HepG2 (cell line): ENCODE data around the gene KIF22. TPM values are rescaled to one million over a fixed set of nuclear protein-coding genes. Genes with fewer than 3 reads are reported as not detected.

ENCODE experiments used
- JUNB ChIP-seq: sonication (generic); formaldehyde crosslinking; IDR thresholded peaks from 2 replicates; pipeline ENCODE4 v1.8.0; 2022; ENCODE audit warnings: missing genetic modification reagents, mild to moderate bottlenecking, borderline replicate concordance
- MYNN ChIP-seq: sonication (generic); formaldehyde crosslinking; IDR thresholded peaks from 2 replicates; pipeline ENCODE4 v1.4.0; 2020; ENCODE audit warnings: mild to moderate bottlenecking, low read depth, missing genetic modification reagents
- RFXAP ChIP-seq: sonication (generic); formaldehyde crosslinking; IDR thresholded peaks from 2 replicates; pipeline ENCODE4 v1.4.0; 2020; ENCODE audit warnings: missing genetic modification reagents, borderline replicate concordance
- SIX4 ChIP-seq: sonication (generic); formaldehyde crosslinking; IDR thresholded peaks from 2 replicates; pipeline ENCODE4 v1.4.0; 2020; ENCODE audit warnings: missing genetic modification reagents
- SP5 ChIP-seq: IDR thresholded peaks from 2 replicates; pipeline ENCODE4 v1.6.1; 2016; ENCODE audit warnings: low read depth, borderline replicate concordance
- ZNF207 ChIP-seq: fragments of 450-650 bp; IDR thresholded peaks from 2 replicates; pipeline ENCODE4 v1.6.1; 2016; ENCODE audit warnings: antibody characterized with exemption, borderline replicate concordance
- ZNF383 ChIP-seq: sonication (generic); formaldehyde crosslinking; IDR thresholded peaks from 2 replicates; pipeline ENCODE4 v1.4.0; 2020; ENCODE audit warnings: missing genetic modification reagents, mild to moderate bottlenecking, borderline replicate concordance
- polyA plus RNA-seq, 8 experiments: library from polyadenylated mRNA; depleted of rRNA in 3 of 8; stranded (reverse) in 7 of 8; unstranded in 1 of 8; fragments of >200 nt; fragmentation: Illumina TruSeq in 4 of 8; extraction: Trizol in 4 of 8; gene quantifications; 2 replicates each; pipeline versions ENCODE4 v1.2.1 to v1.2.3, GENCODE V29; 2011 to 2016; ENCODE audit warnings: low read depth in 4 of 8, missing spikeins in 1 of 8, mixed read lengths in 1 of 8; ENCODE audit not compliant: insufficient read depth in 1 of 8
- total RNA-seq, 5 experiments: library from RNA; depleted of rRNA; stranded (reverse); fragments of >200 nt; fragmentation: Illumina TruSeq; extraction: Trizol; gene quantifications; 2 replicates each; pipeline ENCODE4 v1.2.3, GENCODE V29; 2016; ENCODE audit warnings: low read depth in 1 of 5
- TF ChIP-seq, protein P1 (sequence below), 2 experiments: fragments of 450-650 bp in 1 of 2; sonication (generic) in 1 of 2; formaldehyde crosslinking in 1 of 2; IDR thresholded peaks; 2 replicates each; pipeline versions ENCODE4 v1.6.1 to v1.8.0; 2016 to 2022; ENCODE audit warnings: antibody characterized with exemption in 1 of 2, mild to moderate bottlenecking in 1 of 2, missing genetic modification reagents in 1 of 2
- TF ChIP-seq, protein P2 (sequence below): sonication (generic); formaldehyde crosslinking; IDR thresholded peaks from 2 replicates; pipeline ENCODE4 v1.4.0; 2020; ENCODE audit warnings: missing genetic modification reagents
- TF ChIP-seq, protein P3 (sequence below): sonication (generic); formaldehyde crosslinking; IDR thresholded peaks from 2 replicates; pipeline ENCODE4 v1.4.0; 2020; ENCODE audit warnings: mild to moderate bottlenecking, missing genetic modification reagents

Gene KIF22
- total and polyA plus RNA-seq, 2 of the 13 experiments (the other 11 are each of a cell fraction or from before 2014, with no cell fraction given): 95.8 to 118 TPM

DNA sequence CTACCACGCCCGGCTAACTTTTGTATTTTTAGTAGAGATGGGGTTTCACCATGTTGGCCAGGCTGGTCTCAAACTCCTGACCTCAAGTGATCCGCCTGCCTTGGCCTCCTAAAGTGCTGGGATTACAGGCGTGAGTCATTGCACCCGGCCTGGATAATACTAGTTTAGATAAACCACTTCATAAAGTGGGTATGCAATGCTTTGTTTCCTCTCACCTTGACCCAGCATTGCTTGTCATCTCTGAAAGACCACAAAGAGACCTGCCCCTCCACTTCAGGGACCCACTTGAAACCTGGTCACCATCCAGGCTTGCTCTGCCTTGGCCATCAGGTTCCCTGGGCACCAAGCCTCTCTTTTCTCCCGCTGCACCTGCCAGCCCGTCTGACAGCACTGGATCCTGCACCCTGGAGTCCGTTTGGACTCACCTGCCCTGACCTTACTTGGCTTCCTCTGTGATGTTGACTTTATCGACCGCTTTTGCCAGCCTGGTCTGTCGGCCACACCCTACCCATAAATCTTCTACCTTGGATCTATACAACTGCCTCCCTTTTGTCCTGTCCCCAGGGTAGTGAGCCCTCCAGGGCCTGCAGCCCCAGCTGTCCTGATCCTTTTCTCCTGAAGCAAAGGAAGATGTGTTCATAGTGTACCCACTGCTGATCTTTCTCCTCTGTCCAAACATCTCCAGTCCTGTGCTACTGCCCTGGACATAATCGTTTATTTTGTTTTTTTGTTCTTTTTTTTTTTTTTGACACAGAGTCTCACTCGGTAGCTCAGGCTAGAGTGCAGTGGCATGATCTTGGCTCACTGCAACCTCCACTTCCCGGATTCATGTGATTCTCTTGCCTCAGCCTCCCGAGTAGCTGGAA is 25.2 kb upstream of the KIF22 start (continued):
- TF ChIP-seq, protein P1, sequence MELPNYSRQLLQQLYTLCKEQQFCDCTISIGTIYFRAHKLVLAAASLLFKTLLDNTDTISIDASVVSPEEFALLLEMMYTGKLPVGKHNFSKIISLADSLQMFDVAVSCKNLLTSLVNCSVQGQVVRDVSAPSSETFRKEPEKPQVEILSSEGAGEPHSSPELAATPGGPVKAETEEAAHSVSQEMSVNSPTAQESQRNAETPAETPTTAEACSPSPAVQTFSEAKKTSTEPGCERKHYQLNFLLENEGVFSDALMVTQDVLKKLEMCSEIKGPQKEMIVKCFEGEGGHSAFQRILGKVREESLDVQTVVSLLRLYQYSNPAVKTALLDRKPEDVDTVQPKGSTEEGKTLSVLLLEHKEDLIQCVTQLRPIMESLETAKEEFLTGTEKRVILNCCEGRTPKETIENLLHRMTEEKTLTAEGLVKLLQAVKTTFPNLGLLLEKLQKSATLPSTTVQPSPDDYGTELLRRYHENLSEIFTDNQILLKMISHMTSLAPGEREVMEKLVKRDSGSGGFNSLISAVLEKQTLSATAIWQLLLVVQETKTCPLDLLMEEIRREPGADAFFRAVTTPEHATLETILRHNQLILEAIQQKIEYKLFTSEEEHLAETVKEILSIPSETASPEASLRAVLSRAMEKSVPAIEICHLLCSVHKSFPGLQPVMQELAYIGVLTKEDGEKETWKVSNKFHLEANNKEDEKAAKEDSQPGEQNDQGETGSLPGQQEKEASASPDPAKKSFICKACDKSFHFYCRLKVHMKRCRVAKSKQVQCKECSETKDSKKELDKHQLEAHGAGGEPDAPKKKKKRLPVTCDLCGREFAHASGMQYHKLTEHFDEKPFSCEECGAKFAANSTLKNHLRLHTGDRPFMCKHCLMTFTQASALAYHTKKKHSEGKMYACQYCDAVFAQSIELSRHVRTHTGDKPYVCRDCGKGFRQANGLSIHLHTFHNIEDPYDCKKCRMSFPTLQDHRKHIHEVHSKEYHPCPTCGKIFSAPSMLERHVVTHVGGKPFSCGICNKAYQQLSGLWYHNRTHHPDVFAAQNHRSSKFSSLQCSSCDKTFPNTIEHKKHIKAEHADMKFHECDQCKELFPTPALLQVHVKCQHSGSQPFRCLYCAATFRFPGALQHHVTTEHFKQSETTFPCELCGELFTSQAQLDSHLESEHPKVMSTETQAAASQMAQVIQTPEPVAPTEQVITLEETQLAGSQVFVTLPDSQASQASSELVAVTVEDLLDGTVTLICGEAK (IDR thresholded peaks at IDR 0.05): no peak
- TF ChIP-seq, protein P1 (CRISPR knock-in tag; IDR thresholded peaks at IDR 0.05): peak; percentile 69; the same call in 1 of the 2 replicates
- TF ChIP-seq, protein P2, sequence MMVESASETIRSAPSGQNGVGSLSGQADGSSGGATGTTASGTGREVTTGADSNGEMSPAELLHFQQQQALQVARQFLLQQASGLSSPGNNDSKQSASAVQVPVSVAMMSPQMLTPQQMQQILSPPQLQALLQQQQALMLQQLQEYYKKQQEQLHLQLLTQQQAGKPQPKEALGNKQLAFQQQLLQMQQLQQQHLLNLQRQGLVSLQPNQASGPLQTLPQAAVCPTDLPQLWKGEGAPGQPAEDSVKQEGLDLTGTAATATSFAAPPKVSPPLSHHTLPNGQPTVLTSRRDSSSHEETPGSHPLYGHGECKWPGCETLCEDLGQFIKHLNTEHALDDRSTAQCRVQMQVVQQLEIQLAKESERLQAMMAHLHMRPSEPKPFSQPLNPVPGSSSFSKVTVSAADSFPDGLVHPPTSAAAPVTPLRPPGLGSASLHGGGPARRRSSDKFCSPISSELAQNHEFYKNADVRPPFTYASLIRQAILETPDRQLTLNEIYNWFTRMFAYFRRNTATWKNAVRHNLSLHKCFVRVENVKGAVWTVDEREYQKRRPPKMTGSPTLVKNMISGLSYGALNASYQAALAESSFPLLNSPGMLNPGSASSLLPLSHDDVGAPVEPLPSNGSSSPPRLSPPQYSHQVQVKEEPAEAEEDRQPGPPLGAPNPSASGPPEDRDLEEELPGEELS (CRISPR knock-in tag): peak; percentile 95
- TF ChIP-seq, protein P3, sequence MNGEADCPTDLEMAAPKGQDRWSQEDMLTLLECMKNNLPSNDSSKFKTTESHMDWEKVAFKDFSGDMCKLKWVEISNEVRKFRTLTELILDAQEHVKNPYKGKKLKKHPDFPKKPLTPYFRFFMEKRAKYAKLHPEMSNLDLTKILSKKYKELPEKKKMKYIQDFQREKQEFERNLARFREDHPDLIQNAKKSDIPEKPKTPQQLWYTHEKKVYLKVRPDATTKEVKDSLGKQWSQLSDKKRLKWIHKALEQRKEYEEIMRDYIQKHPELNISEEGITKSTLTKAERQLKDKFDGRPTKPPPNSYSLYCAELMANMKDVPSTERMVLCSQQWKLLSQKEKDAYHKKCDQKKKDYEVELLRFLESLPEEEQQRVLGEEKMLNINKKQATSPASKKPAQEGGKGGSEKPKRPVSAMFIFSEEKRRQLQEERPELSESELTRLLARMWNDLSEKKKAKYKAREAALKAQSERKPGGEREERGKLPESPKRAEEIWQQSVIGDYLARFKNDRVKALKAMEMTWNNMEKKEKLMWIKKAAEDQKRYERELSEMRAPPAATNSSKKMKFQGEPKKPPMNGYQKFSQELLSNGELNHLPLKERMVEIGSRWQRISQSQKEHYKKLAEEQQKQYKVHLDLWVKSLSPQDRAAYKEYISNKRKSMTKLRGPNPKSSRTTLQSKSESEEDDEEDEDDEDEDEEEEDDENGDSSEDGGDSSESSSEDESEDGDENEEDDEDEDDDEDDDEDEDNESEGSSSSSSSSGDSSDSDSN (CRISPR knock-in tag): peak; percentile 90
- peak; percentile 40; the same call in 1 of the 2 replicates for TF ChIP-seq ZNF383 (CRISPR knock-in tag)
- TF ChIP-seq MYNN (CRISPR knock-in tag): no peak
- peak; percentile 65; the same call in 1 of the 2 replicates for TF ChIP-seq JUNB (CRISPR knock-in tag)
- TF ChIP-seq SIX4 (CRISPR knock-in tag): no peak
- TF ChIP-seq ZNF207: no peak
- peak; percentile 98 for TF ChIP-seq SP5 (CRISPR knock-in tag)
- TF ChIP-seq RFXAP (CRISPR knock-in tag): peak; percentile 91
